H9 (cell line): ENCODE measurements around the gene TMEM233. TPM values are rescaled to one million over a fixed set of nuclear protein-coding genes. Genes with fewer than 3 reads are reported as not detected.

ENCODE experiments used
- DNase-seq: peaks from one replicate; pipeline ENCODE4 v3.0.0-alpha.2; 2017
- H2AFZ ChIP-seq: one replicate; pipeline ENCODE4 v1.6.1; 2013; ENCODE audit warnings: mild to moderate bottlenecking, low read length, control low read depth, moderate library complexity
- H2AK5ac ChIP-seq: 2 replicates; pipeline ENCODE4 v1.6.1; 2013; ENCODE audit warnings: low read length, control low read depth, mixed read lengths; ENCODE audit not compliant: insufficient read length
- H2BK120ac ChIP-seq: one replicate; pipeline ENCODE4 v1.6.1; 2013; ENCODE audit warnings: low read depth, mild to moderate bottlenecking, low read length, control low read depth, inconsistent platforms; ENCODE audit not compliant: poor library complexity, severe bottlenecking
- H2BK12ac ChIP-seq: 2 replicates; pipeline ENCODE4 v1.6.1; 2013; ENCODE audit warnings: low read length, control low read depth, mixed read lengths, low read depth; ENCODE audit not compliant: insufficient read length
- H2BK15ac ChIP-seq: 2 replicates; pipeline ENCODE4 v1.6.1; 2013; ENCODE audit warnings: low read depth, low read length, control low read depth
- H2BK20ac ChIP-seq: one replicate; pipeline ENCODE4 v1.6.1; 2013; ENCODE audit warnings: low read depth, mild to moderate bottlenecking, low read length, control low read depth, inconsistent platforms; ENCODE audit not compliant: poor library complexity, severe bottlenecking
- H2BK5ac ChIP-seq: 2 replicates; pipeline ENCODE4 v1.6.1; 2013; ENCODE audit warnings: low read length, control low read depth, mixed read lengths; ENCODE audit not compliant: insufficient read length
- H3K14ac ChIP-seq: 2 replicates; pipeline ENCODE4 v1.6.1; 2013; ENCODE audit warnings: low read length, control low read depth; ENCODE audit not compliant: insufficient read depth
- H3K18ac ChIP-seq: 2 replicates; pipeline ENCODE4 v1.6.1; 2013; ENCODE audit warnings: low read depth, mild to moderate bottlenecking, mixed read lengths, low read length, control low read depth; ENCODE audit not compliant: insufficient read length
- H3K23ac ChIP-seq: 2 replicates; pipeline ENCODE4 v1.6.1; 2013; ENCODE audit warnings: low read length, control low read depth, mixed read lengths, low read depth; ENCODE audit not compliant: insufficient read length
- H3K23me2 ChIP-seq: 2 replicates; pipeline ENCODE4 v1.6.1; 2013; ENCODE audit warnings: low read depth, mild to moderate bottlenecking, mixed read lengths, low read length, control low read depth; ENCODE audit not compliant: insufficient read length, poor library complexity, severe bottlenecking
- H3K27ac ChIP-seq: 2 replicates; pipeline ENCODE4 v1.5.1; 2013; ENCODE audit warnings: low read length, control low read depth, mixed read lengths, low read depth; ENCODE audit not compliant: insufficient read length
- H3K27me3 ChIP-seq: 2 replicates; pipeline ENCODE4 v1.6.1; 2013; ENCODE audit warnings: low read length, control low read depth, inconsistent platforms; ENCODE audit not compliant: insufficient read depth
- H3K4ac ChIP-seq: 2 replicates; pipeline ENCODE4 v1.6.1; 2013; ENCODE audit warnings: low read depth, mild to moderate bottlenecking, control low read depth, inconsistent platforms, low read length, moderate library complexity
- H3K4me1 ChIP-seq: 2 replicates; pipeline ENCODE4 v1.6.1; 2013; ENCODE audit warnings: low read length, control low read depth, inconsistent platforms; ENCODE audit not compliant: insufficient read depth
- H3K4me2 ChIP-seq: 2 replicates; pipeline ENCODE4 v1.6.1; 2013; ENCODE audit warnings: low read length, control low read depth, mixed read lengths; ENCODE audit not compliant: insufficient read length, insufficient read depth
- H3K56ac ChIP-seq: 2 replicates; pipeline ENCODE4 v1.6.1; 2013; ENCODE audit warnings: low read depth, mild to moderate bottlenecking, mixed read lengths, low read length, control low read depth; ENCODE audit not compliant: insufficient read length
- H3K79me1 ChIP-seq: 2 replicates; pipeline ENCODE4 v1.6.1; 2013; ENCODE audit warnings: low read depth, mild to moderate bottlenecking, moderate library complexity, low read length, control low read depth, inconsistent platforms; ENCODE audit not compliant: insufficient read depth, poor library complexity, severe bottlenecking
- H3K79me2 ChIP-seq: 2 replicates; pipeline ENCODE4 v1.6.1; 2013; ENCODE audit warnings: low read length, control low read depth, inconsistent platforms; ENCODE audit not compliant: insufficient read depth
- H3K9ac ChIP-seq: 2 replicates; pipeline ENCODE4 v1.6.1; 2013; ENCODE audit warnings: low read length, control low read depth, mixed read lengths; ENCODE audit not compliant: insufficient read length; ENCODE audit errors: extremely low read depth
- H3K9me3 ChIP-seq: one replicate; pipeline ENCODE4 v1.6.1; 2013; ENCODE audit warnings: low read depth, low read length, inconsistent platforms; ENCODE audit not compliant: control insufficient read depth
- H3T11ph ChIP-seq: one replicate; pipeline ENCODE4 v1.6.1; 2013; ENCODE audit warnings: mild to moderate bottlenecking, low read length, control low read depth, inconsistent platforms
- H4K20me1 ChIP-seq: one replicate; pipeline ENCODE4 v1.6.1; 2013; ENCODE audit not compliant: control insufficient read depth, insufficient read length, insufficient read depth
- H4K5ac ChIP-seq: 2 replicates; pipeline ENCODE4 v1.6.1; 2013; ENCODE audit warnings: low read depth, mild to moderate bottlenecking, mixed read lengths, low read length, control low read depth; ENCODE audit not compliant: insufficient read length
- H4K8ac ChIP-seq: replicated peaks from 2 replicates; pipeline ENCODE4 v1.6.1; 2013; ENCODE audit warnings: low read length, control low read depth, mixed read lengths, low read depth; ENCODE audit not compliant: insufficient read length
- H4K91ac ChIP-seq: 2 replicates; pipeline ENCODE4 v1.6.1; 2013; ENCODE audit warnings: low read depth, mild to moderate bottlenecking, moderate library complexity, mixed read lengths, low read length, control low read depth; ENCODE audit not compliant: insufficient read length
- H3K27ac Mint-ChIP-seq, 3 experiments: 2 replicates in 2 of 3; 3 replicates in 1 of 3; pipeline ENCODE4 v1.8.0; 2020 to 2021; ENCODE audit warnings: mixed read lengths in 3 of 3, mild to moderate bottlenecking in 1 of 3, moderate library complexity in 1 of 3
- H3K27me3 Mint-ChIP-seq: 2 replicates; pipeline ENCODE4 v1.8.0; 2021; ENCODE audit warnings: low read depth, mild to moderate bottlenecking, moderate library complexity, mixed read lengths
- H3K36me3 Mint-ChIP-seq, 3 experiments: 2 replicates in 2 of 3; 3 replicates in 1 of 3; pipeline ENCODE4 v1.8.0; 2020 to 2021; ENCODE audit warnings: low read depth in 3 of 3, mixed read lengths in 3 of 3; ENCODE audit not compliant: insufficient read depth in 1 of 3
- H3K4me1 Mint-ChIP-seq, 2 experiments: 2 replicates each; pipeline ENCODE4 v1.8.0; 2020; ENCODE audit warnings: mixed read lengths in 2 of 2
- H3K4me3 Mint-ChIP-seq, 2 experiments: 2 replicates in 1 of 2; 3 replicates in 1 of 2; pipeline ENCODE4 v1.8.0; 2020 to 2021; ENCODE audit warnings: mild to moderate bottlenecking in 2 of 2, mixed read lengths in 2 of 2, moderate library complexity in 1 of 2
- H3K9me3 Mint-ChIP-seq, 2 experiments: 2 replicates in 1 of 2; 3 replicates in 1 of 2; pipeline ENCODE4 v1.8.0; 2020; ENCODE audit warnings: mild to moderate bottlenecking in 2 of 2, mixed read lengths in 2 of 2, moderate library complexity in 1 of 2
- WGBS: extraction: QIAGEN DNeasy Blood & Tissue Kit; methylation state at CpG from one replicate; pipeline ENCODE4 v1.1.7; 2013; ENCODE audit warnings: missing lambda C conversion rate, low lambda C conversion rate, mixed read lengths; ENCODE audit not compliant: insufficient read length; ENCODE audit errors: extremely low coverage; 5-methylcytosine and 5-hydroxymethylcytosine counted together
- total RNA-seq: library from RNA; stranded (reverse); gene quantifications from 2 replicates; pipeline ENCODE4 v1.2.1, GENCODE V29; 2021
- TF ChIP-seq, protein P1 (sequence below): fragments of 200-600 bp; sonication (generic); conservative IDR thresholded peaks from 3 replicates; pipeline ENCODE4 v1.8.0; 2021; ENCODE audit warnings: antibody characterized with exemption, mild to moderate bottlenecking

TMEM233 gene
- total RNA-seq, 1 experiment from 2014 or later = not detected

DNA sequence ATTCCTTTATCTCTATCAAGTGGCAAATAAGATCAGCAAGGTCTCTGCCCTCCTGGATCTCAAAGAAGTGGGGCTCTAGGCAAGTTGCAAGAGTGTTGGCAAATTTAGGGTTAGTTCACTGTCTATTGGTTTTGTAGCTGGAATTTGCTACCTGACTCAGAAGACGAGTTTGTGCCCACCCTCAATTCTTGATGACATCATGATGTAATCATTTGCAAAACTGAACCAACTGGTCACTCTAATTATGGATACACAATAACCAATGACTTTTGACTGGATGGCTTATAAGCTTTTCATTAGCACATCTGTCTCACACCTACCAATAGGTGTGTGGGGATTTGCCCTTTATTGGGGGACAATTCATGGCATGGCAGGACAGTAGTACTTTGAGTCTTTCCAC, 4.6 kb downstream of the TMEM233 start:
- H3K23me2 ChIP-seq = peaks cover 22% of the 10 kb centered on the region
- peaks cover 29% of the 10 kb centered on the region; the same call in 1 of the 2 replicates for H3K27me3 ChIP-seq
- no peak overlapping the region for H2BK5ac ChIP-seq
- no peaks in the 10 kb centered on the region for H3K79me1 ChIP-seq
- no peak overlapping the region for H2BK120ac ChIP-seq
- H3T11ph ChIP-seq = no peak overlapping the region
- Mint-ChIP-seq H3K36me3 (peaks cover 0 to 2% (median 0%) of the 10 kb centered on the region in 3 experiments; a peak in 2 of 7 replicates), H3K4me3 (no peak overlapping the region), H3K4me1 (peaks cover 20% of the 10 kb centered on the region in 2 experiments), H3K27ac (no peak overlapping the region), H3K27me3 (peaks cover 86% of the 10 kb centered on the region), H3K9me3 (peaks cover 0 to 3% of the 10 kb centered on the region in 2 experiments; a peak in 1 of 5 replicates)
- DNase-seq = no peak
- no peak overlapping the region for H3K23ac ChIP-seq
- H2BK15ac ChIP-seq = no peak overlapping the region
- H2BK20ac ChIP-seq = no peak overlapping the region
- H4K8ac ChIP-seq = no peak overlapping the region
- no peaks in the 10 kb centered on the region for H3K79me2 ChIP-seq
- no peak overlapping the region for H2AK5ac ChIP-seq
- H4K5ac ChIP-seq = no peak overlapping the region
- no peak overlapping the region for H3K14ac ChIP-seq
- H3K4ac ChIP-seq = no peak overlapping the region
- no peak overlapping the region for H2AFZ ChIP-seq
- H3K9ac ChIP-seq = no peak overlapping the region
- TF ChIP-seq, protein P1, sequence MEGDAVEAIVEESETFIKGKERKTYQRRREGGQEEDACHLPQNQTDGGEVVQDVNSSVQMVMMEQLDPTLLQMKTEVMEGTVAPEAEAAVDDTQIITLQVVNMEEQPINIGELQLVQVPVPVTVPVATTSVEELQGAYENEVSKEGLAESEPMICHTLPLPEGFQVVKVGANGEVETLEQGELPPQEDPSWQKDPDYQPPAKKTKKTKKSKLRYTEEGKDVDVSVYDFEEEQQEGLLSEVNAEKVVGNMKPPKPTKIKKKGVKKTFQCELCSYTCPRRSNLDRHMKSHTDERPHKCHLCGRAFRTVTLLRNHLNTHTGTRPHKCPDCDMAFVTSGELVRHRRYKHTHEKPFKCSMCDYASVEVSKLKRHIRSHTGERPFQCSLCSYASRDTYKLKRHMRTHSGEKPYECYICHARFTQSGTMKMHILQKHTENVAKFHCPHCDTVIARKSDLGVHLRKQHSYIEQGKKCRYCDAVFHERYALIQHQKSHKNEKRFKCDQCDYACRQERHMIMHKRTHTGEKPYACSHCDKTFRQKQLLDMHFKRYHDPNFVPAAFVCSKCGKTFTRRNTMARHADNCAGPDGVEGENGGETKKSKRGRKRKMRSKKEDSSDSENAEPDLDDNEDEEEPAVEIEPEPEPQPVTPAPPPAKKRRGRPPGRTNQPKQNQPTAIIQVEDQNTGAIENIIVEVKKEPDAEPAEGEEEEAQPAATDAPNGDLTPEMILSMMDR = no peak
- H3K18ac ChIP-seq = no peak overlapping the region
- H3K27ac ChIP-seq = no peak overlapping the region
- no peak overlapping the region for H3K4me2 ChIP-seq
- no CpG with 5 or more reads among the region's 1 CpG for WGBS
- H3K4me1 ChIP-seq = no peaks in the 10 kb centered on the region
- no peak overlapping the region for H4K91ac ChIP-seq
- H3K9me3 ChIP-seq = no peaks in the 10 kb centered on the region
- no peak overlapping the region for H3K56ac ChIP-seq
- no peaks in the 10 kb centered on the region for H4K20me1 ChIP-seq
- H2BK12ac ChIP-seq = no peak overlapping the region
